CD4-positive, alpha-beta T cell treated with Interleukin-4 for 4 hours (primary cell): ENCODE measurements around the gene PAQR7.
"Not testable (repeated sequence)": the region's sequence is repeated elsewhere in the genome, so short reads cannot be mapped to it uniquely, and the experiment has no call there.

Experiments
- DNase-seq: peaks from one replicate; pipeline ENCODE4 v3.0.0-alpha.2; 2020

Gene PAQR7

GRCh38 chr1:25843483-25843882 lies 32.0 kb downstream of the PAQR7 start:
- no peak for DNase-seq

GRCh38 chr1:25839808-25840207 lies 35.7 kb downstream of the PAQR7 start:
- not testable (repeated sequence) for DNase-seq

GRCh38 chr1:25837262-25837875 lies 38.1 kb downstream of the PAQR7 start:
- peak; percentile 5 for DNase-seq

GRCh38 chr1:25836695-25837094 lies 38.8 kb downstream of the PAQR7 start:
- DNase-seq = no peak

GRCh38 chr1:25834894-25835293 lies 40.6 kb downstream of the PAQR7 start:
- no peak for DNase-seq

GRCh38 chr1:25833158-25833557 lies 42.4 kb downstream of the PAQR7 start:
- no peak for DNase-seq

GRCh38 chr1:25832336-25833037 lies 43.0 kb downstream of the PAQR7 start:
- DNase-seq = no peak

- no peak for DNase-seq
These were observed 43.8 kb downstream of the PAQR7 start for GRCh38 chr1:25831569-25832196.

GRCh38 chr1:25829046-25829445 lies 46.5 kb downstream of the PAQR7 start:
- DNase-seq = no peak

- DNase-seq = no peak
These were observed 47.0 kb downstream of the PAQR7 start for GRCh38 chr1:25828491-25828890.

GRCh38 chr1:25826571-25826970 lies 48.9 kb downstream of the PAQR7 start:
- DNase-seq = no peak

GRCh38 chr1:25825605-25826004 lies 49.9 kb downstream of the PAQR7 start:
- no peak for DNase-seq

GRCh38 chr1:25821630-25822091 lies 53.8 kb downstream of the PAQR7 start:
- no peak for DNase-seq

- no peak for DNase-seq
These were observed 54.4 kb downstream of the PAQR7 start for GRCh38 chr1:25821112-25821476.

- DNase-seq = peak; percentile 70
These were observed 55.0 kb downstream of the PAQR7 start for GRCh38 chr1:25820247-25821111.

- DNase-seq = peak; percentile 90
These were observed 55.8 kb downstream of the PAQR7 start, which contains the start of gene MTFR1L for GRCh38 chr1:25819491-25820246. TSS of gene MTFR1L (plus strand) at chr1:25819954. CDS start at chr1:25823105, 3,151 bp downstream.

- DNase-seq = no peak
These were observed 56.9 kb downstream of the PAQR7 start for GRCh38 chr1:25818569-25818968.

GRCh38 chr1:25817840-25818501 lies 57.5 kb downstream of the PAQR7 start:
- DNase-seq = no peak

- DNase-seq = no peak
These were observed 59.3 kb downstream of the PAQR7 start for GRCh38 chr1:25816112-25816718.

- DNase-seq = no peak
These were observed 60.0 kb downstream of the PAQR7 start for GRCh38 chr1:25815208-25816111.
